ENCODE measurements around the gene DLG5.

DNA sequence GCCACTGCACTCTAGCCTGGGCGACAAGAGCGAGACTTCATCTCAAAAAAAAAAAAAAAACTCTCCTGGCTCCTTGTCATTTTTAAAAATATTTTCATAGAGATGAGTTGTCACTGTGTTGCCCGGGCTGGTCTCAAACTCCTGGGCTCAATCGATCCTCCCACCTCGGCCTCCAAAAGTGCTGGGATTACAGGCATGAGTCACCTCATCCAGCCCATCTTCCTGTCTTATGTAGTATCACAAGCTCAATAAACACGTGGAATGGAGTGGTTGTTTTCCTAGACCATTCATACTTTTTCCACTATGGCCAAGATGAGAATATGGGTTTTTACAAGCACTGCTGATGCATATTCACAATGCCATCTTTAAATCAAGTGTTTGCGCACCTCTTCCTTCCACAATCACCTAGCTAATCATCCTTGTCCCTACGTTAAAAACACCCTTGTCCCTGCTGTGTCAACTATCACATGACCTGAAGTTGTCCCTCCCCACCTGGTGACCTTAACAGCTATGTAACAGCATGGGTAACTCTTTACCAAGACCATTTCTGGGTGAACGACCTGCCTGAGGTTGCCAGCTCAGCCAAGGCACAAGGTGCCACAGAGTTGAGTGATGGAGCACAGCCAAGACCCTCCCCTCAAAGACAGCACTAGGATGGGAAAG, 21.3 kb downstream of the DLG5 start:
- TF ChIP-seq, protein P1, sequence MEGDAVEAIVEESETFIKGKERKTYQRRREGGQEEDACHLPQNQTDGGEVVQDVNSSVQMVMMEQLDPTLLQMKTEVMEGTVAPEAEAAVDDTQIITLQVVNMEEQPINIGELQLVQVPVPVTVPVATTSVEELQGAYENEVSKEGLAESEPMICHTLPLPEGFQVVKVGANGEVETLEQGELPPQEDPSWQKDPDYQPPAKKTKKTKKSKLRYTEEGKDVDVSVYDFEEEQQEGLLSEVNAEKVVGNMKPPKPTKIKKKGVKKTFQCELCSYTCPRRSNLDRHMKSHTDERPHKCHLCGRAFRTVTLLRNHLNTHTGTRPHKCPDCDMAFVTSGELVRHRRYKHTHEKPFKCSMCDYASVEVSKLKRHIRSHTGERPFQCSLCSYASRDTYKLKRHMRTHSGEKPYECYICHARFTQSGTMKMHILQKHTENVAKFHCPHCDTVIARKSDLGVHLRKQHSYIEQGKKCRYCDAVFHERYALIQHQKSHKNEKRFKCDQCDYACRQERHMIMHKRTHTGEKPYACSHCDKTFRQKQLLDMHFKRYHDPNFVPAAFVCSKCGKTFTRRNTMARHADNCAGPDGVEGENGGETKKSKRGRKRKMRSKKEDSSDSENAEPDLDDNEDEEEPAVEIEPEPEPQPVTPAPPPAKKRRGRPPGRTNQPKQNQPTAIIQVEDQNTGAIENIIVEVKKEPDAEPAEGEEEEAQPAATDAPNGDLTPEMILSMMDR (IDR thresholded peaks at IDR 0.05; ENCODE audit: borderline replicate concordance, extremely low read depth, low read length, poor library complexity, severe bottlenecking) = no peak
- TF ChIP-seq EZH2 (IDR thresholded peaks at IDR 0.05; ENCODE audit: borderline replicate concordance, low read depth, low read length, severe bottlenecking) = no peak
